NCI-H1092 (cell line): ENCODE data around the gene HNRNPK.
A peak's percentile ranks its signal among the peaks of the same experiment; 100 is the strongest.

Experiments used
- DNase-seq: peaks from one replicate; lab custom pipeline; 2025; lab: John Stamatoyannopoulos, UW

Gene HNRNPK

DNA sequence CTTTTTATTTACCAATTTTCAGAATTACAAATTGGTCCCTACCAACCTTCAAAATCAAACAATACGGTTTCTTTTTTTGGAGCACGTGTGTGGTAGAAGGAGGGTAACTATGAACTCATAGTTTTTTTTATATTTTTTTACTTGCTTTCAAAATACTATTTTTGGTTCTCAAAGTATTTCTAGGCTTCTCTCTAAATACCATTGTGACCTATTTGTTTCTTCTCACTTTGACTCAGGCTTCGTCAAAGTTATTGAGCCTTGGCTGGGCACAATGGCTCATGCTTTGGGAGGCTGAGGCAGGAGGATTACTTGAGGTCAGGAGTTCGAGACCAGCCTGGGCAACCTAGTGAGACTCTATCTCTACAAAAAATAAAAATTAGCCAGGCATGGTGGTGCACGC lies 47.2 kb downstream of the HNRNPK start:
- no peak for DNase-seq

DNA sequence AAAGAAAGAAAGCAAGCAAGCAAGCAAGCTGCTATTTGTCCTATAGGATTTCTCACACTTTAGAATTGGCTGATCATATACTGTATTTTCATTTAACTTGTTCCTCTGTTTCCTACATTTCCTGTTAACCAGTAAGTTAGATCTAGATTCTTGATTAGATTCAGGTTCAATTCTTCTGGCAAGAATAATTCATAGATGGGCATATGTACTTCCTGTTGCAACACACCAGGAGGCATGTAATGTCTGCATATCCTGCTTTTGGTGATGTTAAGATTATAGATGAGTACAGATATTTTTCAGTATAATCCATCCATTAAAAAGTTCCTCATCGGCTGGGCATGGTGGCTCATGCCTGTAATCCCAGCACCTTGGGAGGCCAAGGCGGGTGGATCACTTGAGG lies 48.0 kb downstream of the HNRNPK start:
- DNase-seq: no peak

DNA sequence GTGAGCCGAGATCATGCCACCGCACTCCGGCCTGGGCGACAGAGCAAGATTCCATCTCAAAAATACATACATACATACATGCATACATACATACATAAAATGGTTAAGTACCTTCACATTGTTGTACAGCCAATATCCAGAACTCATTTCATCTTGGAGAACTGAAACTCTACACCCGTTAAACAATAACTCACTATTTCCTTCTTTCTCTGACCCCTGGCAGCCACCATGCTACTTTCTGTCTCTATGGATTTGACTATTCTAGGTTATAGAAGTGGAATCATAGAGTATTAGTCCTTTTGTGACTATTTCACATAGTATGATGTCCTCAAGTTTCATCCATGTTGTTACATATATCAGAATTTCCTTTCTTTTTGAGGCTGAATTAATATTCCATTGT lies 49.1 kb downstream of the HNRNPK start:
- DNase-seq: no peak

GRCh38 chr9:83927591-83927990 lies 52.4 kb downstream of the HNRNPK start:
- DNase-seq: no peak

DNA sequence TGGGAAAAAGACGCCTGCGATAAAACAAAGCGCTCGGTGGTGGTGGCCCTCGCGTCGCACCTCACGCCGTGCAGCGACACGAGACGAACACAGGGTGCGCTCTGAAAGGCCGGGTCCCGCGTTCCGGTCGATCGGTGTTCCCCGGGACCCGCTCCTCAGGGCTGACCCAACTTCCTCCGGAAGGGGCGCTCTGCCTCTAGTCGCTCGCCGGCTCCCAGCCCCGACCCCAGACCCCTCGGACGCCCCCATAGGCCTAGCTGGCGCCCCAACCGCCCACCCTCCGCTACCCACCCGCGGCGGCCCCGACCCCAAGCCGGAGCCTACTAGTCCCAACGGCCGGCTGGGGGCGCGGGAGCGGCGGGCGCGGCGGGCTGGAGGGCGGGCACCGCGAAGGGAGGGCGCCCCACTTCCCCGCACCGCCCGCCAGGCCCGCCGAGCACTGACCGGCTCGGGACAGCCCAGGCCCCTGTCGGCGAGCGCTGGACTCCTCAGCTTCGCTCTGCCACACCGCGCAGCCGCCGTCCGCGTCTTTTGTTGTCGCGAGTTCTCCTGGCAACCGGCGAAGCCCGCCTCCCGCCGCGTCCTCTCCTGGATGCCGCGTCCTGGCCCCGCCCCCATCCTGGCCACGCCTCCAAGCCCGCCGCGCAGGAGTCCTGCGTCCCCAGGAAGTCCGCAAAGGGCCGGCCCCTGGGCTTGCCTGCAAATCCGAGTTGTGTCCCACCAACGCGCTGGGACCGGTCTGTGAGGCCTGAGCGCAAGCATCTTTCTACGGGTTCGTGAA lies 58.9 kb downstream of the HNRNPK start, which contains the start of gene KIF27:
KIF27 (minus strand) TSS at position 506 of the 781 bp plus-strand sequence. CDS start 5,841 bp downstream, outside the sequence.
- DNase-seq: peak; percentile 95

GRCh38 chr9:83920469-83920926 lies 59.5 kb downstream of the HNRNPK start:
- peak; percentile 66 for DNase-seq

DNA sequence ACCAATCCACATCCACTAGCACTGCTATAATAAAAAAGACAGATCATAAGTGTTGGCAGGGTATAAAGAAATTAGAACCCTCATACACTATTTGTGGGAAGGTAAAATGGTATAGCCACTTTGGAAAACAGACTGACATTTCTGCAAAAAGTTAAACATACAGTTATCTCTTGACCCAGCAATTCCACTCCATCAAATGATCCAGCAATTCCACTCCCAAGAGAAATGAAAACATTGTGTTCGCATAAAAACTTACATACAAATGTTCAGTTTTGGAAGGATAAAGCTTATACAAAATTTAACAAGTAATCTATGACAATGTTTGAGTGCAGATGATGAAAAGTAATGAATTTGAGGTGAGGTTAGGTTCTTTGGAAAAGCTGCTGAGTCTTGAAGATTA lies 60.9 kb downstream of the HNRNPK start:
- DNase-seq: no peak
